Epidermal melanocyte (primary cell): ENCODE measurements around the gene SORCS2.
"Not testable (repeated sequence)": the region's sequence is repeated elsewhere in the genome, so short reads cannot be mapped to it uniquely, and the experiment has no call there.

ENCODE experiments used
- DNase-seq: peaks from one replicate; pipeline ENCODE4 v3.0.0; 2011; ENCODE audit warnings: low spot score; ENCODE audit not compliant: insufficient read length

Gene SORCS2

DNA sequence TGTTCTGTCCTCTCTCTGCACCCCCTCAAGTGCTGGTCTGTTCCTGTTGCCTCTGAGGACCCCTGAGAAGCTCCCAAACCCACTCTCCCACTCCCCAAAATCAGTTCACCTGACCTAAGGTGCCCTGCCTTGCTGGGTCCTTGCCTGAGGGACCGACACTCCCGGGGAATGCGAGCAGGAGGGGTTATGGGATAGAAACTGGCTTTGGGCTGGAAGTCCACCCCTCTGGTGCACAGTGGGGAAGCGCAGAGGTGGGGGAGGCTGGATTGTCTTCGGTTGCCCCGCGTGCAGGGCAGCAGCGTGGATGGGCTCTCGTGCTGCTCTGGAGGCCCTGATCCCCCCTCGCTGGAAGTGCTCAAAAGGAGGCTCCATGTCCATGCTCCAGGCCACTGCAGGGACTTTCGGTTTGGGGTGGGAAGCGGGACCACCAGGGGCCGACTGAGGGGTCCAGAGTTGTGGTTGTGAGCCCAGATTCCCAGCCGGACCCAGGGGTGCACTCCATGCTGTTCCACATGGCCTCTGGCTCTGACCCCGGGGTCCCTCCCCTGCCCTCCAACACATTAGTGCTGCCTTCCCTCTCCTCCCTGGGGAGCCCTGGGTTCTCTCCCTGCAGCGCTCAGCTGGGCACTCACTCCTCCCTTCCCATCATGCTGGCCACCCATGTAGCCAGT lies 7.6 kb downstream of the SORCS2 start:
- DNase-seq, result peak; percentile 4

DNA sequence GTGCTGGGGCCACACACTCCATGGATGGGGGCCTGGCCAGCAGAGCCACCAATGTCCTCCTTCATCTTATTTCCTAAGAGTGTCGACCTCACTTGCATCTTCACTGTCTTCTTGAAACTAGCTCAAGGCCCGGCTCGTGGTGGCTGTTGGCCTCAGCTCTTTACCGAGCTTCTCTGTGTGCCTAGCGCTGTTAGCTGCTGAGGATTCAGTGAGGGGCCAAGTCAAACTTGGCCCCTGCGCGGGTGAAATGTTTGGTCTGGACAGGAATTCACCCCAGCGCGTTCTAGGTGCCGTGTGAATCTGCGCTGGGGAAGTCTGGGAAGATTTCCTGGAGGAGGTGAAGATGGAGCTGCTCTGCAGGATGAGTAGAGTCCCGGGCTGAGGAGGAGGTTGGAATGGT lies 8.5 kb downstream of the SORCS2 start:
- DNase-seq, result no peak

DNA sequence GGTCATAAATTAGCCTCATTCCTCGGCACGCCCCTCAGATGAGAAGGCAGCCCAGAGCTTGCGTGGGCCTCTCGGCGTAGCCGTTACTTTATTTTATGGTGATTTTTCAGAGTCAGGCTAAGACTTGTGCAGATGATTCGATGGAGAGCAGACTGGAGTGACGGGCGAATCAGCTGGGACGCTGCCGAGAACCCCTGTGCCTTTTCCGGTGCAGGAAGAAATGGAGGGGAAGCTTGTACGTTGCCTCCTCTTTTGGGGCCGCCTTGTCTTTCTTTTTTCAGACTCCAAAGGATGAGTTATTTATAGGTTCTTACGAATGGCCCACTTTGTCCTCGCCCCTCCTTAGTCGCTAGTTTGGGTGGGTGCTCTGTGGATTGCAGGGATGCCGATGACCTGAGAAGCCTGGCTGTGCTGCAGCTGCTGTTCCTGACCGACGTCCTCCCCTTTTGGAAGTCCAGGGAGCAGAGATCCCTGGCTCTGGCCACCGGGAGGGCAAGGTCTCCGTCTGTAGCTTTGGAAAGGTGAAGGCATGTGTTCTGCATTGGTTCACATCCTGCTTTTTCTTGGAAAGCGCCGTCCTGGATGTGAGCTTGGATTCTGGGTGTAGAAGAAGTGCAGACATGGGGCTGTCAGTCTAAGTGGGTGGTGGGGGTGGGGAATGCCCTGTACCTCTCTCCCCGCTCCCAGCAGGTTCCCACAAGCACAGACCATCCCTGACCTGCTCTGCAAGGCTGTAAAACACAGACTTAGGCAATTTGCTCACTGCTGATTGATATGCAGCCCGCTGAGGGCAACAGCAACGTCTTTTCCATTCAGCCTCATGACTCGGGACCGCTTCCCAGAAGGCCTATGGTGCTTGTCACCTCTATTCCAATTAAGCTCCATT lies 9.3 kb downstream of the SORCS2 start:
- DNase-seq, result no peak

DNA sequence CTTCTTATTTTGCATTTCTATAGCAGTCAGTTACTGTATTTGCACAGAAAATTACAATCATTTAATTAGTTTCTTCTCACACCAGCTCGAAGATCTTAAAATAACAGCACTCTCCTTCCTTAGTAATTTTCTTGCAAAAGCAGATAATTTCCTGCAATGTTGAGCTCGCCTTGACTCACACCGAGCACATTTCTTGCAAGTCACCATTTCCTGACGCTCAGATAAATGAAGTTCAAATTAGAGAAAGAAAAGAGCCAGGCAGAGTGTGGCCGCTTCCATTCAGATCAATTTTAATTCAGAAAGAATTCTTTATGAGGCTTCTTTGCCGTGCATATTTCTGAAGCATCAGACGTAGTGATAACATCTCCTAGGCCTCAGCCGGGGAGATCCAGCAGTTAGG lies 10.1 kb downstream of the SORCS2 start:
- no peak for DNase-seq

DNA sequence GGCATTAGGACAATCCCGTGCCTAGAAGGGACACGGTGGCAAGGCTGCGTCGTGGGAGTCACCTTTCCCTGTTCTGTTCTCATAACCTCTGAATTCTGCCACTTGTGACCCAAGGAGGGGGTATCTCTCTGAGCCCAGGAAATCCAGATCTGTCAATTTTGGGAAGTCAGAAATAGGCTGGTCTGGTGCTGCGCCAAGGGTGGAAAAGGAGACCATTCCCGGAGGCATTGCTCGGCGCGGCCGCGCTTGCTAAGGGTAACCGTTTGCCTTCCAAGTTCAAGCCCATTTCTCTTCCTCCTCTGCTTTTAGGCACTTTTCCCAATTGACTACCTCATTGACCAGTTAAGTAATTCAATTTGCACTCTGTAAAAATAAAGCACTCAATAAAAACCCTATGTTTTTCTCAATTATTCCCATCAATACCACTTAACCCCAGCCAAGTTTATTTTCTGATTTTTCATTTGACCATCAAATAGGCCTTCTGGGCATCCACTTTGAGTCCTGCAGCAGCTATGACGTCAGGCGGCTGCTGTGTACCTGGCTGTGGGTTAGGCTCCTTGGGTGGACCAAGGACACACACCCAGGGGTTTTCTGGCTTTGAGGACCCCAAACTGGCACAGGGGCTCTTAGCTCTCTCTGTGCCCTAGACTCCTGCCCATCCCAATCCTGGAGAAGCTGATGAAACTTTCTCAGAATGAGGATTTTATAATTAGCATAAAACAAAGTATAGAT lies 12.5 kb downstream of the SORCS2 start:
- DNase-seq, result no peak

DNA sequence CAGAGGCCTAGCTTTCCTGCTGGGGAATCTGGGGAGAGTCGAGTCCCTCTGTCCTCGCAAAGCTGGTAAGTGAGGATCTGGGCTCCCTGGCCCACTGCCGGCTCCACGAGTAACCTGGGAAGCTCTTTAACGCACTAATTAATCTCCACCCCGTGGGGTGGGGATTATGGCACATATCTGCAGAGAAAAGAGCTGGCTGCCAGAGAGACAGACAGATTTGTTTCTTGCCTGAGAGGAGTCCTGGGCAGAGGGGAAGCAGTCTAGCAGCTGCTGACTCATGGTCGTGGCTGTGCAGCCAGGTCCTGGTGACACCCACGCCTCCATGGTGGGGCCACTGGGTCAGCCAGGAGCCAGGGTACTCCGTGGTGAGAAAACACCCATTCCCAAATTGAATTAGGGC lies 14.0 kb downstream of the SORCS2 start:
- no peak for DNase-seq

DNA sequence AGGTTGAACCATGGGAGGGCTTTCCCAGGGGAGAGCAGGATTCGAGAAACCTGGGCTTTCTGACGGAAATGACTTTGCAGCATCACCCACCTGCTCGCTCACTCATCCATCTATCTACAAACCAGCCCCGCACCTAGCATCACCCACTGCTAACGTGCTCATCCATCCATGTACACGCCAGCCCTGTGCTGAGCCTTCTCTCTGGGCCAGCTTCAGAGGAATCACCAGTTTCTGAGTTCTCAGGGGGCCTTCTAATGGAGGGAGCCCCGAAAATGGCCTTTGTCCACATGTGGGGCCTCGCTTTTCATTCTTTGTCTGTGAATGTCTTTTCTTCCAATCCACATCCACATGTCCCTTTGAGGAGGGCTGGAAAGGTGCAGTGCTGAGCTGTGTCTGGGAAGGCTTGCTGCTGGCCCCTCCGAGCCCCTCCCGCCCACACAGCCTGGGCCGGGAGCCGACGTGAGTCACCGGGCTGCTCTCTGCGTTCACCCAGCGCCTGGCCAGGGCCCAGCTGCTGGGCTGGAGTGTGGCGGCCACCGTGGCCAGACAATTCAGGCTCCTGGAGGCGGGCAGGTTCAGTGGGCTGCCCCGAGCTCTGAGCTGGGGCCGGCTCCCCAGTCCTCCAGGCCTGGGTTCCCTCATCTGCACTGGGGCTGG lies 14.7 kb downstream of the SORCS2 start:
- no peak for DNase-seq

DNA sequence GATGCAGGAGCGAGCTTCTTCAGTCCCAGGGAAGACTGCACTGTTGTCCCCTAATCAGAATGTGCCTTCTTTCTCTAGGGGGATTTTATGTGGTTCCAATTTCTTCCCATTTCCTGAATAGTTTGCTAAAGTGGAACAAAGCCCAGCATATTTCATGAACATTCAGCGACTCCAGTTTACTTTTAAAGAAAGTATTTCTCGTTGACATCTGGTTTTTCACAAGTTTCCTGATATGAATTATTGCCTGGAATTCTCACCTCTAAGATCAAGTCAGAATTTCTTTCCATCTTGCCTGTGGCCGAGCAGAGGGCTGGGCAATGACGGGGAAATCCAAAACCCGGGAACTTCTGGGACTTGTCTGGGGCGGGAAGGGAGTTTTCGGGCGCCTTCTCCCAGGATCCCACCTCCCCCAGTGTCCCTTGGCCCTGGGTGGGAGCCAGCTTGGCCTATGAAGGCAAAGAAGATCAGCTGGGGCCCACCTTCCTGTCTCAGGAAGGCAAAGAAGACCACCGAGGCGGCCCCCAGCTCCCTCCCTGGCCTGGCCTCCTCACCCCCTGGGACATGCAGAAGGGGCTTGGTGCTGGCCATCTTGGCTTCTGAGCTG lies 15.4 kb downstream of the SORCS2 start:
- DNase-seq, result no peak

DNA sequence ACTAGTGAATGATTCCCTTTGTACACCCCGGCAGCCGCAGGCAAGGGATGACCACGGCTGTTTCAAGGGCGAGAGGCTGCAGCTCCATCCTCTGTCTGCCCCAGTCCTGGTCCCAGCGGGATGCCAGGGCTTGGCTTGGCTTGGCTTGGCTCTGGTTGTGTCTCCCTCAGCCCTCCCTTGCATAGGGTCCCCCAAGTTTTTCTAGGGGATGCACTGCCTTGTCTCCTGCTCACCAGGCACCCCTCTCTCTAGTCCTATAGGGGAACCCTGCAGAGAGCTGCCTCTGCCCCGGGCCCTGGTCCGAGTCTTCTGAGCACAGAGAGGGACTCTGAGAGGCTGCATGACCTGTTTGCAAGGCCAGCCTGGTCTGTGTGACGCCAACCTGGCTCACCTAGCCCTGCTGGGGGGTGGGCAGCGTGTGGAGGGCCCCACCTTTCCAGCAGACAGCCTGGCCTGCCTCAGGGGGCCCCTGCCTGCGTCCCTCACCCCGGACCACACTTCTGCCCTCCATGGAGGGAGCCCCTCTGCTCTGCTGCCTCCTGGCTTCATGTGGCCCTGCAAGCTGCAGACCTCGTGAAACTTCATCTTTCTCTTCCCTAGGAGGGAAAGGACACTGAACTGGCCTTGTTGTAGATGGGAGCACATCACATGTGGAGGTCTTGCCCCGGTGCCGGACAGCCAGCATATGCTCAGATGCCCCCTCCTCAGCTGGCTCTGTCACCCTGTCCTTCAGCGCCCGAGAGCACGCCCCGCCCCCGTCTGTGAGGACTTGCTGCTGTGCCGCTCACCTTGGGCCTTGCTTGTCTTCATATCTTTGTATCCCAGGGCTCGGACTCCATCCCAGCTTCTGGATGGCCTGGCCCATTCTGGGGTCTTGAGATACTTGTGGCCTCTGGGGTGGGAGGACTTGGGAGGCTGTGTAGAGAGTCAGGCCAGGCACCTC lies 16.4 kb downstream of the SORCS2 start:
- no peak for DNase-seq

DNA sequence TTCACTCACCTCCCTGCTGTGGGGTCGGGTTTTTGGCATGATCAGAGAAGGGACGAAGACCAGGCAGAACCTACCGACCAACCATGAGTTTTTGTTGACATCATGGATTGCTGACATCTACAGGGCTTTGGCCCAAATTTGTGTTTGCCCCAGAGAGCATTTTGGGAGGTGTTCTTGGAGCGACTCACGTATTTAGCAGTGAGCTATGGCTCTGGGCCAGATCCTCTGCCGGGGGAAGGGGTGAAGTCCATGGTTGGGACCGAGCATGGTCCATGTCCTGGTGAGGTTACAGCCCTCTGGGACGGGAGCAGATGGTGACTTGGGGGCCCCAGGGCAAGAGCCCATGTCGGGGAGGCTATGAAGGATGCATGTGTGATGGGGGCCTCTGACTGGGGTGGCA lies 17.4 kb downstream of the SORCS2 start:
- no peak for DNase-seq

DNA sequence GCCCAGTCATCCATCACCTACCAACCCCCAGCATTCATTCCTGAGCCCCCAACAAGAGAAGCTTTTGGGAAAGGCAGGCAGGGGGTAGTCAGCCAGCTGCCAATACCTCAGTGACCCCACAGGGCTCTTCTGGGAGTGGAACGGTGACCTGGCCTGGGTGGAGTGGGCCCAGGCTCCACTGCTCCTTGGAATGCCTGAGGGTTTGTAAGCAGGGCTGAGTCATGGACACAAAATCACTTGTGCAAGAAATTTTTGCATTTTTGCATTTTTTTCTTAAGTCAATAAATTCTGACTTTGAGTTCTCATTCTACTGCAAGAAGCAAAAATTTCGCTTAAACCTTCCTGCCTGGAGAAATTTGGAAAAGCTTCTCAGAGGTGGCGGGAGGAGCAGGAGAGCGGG lies 18.5 kb downstream of the SORCS2 start:
- no peak for DNase-seq

DNA sequence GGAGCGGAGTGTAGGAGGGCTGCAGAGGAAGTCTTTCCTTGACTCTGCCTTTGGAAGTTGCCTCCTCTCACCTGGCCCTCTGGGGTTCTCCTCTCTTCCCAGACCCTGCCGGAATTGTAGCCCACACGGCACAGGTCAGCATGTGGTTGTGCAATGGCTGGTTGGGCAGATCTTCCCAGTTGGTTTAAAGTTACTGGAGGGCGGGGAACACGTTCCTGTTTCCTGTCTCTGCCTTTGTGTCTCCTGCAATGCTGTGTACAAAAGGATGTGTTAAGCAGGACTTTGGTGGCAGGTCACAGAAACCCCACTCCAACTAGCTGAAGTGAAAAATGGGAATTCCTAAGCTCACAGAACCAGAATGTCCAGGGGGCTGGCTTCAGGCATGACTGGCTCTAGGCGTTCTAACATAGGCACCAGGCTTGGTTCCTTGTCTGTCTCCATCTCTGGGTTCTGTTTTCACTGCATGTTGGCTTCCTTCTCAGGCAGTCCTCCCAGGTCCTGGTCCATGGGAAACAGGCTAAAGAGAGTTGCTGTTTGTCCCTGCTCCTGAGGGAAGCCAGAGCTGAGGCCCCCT lies 19.9 kb downstream of the SORCS2 start:
- no peak for DNase-seq

DNA sequence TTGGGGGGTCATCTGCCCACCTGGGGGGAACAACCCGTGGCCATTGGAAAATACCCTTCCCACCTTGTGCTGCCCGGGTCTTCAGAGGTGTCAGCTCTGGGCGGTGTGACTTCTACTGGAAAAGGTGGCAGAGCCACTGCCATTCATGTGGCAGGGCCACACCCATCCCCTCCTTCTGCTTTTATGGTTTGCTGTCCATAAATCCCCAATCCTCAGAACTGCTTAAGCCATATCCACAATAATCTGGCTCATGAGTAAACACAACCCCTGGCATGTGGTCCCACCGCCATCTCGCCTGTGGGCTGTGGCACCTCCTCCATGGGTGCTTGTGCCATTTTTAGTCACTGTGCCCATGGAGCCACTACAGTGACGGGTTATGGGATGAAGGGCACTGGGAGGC lies 20.6 kb downstream of the SORCS2 start:
- no peak for DNase-seq

DNA sequence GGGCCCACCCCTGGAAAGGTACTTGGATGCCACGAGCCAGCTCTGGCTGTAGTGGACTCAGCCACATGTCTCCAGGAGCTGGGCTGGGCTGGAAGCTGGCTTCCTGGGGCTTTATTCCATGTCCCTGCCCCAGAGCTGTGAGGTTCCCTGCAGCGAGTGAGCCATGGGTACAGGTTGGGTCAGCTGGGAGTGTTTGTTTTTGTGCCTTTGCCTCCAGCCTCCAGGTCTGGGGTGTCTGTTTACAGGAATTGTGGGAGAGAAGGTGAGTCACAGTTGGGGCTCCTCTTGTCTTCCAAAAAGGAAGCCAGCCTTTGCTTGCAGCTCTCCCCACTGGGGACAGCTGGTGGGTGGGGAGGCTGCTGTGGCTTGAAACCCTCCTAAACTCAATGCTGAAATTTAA lies 21.5 kb downstream of the SORCS2 start:
- DNase-seq, result no peak

DNA sequence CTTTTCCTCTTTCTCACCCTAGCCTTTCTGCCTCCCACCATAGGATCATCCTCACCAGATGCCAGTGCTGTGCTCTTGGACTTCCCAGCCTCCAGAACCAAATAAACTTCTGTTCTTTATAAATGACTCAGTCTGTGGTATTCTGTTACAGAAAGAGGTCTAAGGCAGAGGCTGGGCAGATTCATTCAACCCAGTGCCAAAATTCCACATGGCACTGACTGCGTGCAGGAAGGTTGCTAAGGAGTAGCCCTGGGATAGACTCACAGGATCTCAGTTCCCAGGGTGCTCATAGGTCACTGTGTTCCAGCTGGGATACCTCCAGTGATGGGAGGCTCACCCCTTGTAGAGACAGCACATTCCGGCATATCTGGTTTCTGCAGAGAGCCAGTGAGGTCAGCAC lies 22.0 kb downstream of the SORCS2 start:
- DNase-seq, result no peak

DNA sequence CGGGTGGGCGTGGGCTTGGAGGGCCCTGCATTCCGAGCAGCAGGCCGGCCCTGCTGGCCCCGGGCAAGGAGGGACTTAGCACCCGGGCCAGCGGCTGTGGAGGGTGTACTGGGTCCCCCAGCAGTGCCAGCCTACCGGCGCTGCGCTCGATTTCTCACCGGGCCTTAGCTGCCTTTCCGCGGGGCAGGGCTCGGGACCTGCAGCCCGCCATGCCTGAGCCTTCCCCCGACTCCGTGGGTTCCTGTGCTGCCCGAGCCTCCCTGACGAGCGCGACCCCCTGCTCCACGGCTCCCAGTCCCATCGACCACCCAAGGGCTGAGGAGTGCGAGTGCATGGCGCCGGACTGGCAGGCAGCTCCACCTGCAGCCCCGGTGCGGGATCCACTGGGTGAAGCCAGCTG lies 22.8 kb downstream of the SORCS2 start:
- DNase-seq, result not testable (repeated sequence)

DNA sequence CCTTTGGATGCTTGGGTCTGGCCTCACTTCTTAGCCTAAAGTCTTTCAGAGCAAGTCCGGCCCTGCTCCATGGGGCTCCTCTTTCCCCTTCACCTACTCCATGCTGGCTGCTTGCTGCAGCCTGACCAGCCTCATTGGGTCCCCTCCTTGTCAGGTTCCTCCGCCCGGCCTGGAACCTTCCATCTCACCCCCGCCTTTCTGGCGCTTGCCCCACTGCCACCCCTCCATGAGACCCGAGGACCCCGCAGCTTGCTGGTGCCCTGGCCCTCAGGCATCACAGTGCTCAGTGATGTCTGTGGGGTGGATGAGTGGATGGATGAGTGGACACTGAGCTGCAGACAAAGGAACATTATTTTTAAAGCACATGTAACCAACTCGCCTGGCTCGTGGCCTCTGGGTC lies 24.7 kb downstream of the SORCS2 start:
- no peak for DNase-seq

DNA sequence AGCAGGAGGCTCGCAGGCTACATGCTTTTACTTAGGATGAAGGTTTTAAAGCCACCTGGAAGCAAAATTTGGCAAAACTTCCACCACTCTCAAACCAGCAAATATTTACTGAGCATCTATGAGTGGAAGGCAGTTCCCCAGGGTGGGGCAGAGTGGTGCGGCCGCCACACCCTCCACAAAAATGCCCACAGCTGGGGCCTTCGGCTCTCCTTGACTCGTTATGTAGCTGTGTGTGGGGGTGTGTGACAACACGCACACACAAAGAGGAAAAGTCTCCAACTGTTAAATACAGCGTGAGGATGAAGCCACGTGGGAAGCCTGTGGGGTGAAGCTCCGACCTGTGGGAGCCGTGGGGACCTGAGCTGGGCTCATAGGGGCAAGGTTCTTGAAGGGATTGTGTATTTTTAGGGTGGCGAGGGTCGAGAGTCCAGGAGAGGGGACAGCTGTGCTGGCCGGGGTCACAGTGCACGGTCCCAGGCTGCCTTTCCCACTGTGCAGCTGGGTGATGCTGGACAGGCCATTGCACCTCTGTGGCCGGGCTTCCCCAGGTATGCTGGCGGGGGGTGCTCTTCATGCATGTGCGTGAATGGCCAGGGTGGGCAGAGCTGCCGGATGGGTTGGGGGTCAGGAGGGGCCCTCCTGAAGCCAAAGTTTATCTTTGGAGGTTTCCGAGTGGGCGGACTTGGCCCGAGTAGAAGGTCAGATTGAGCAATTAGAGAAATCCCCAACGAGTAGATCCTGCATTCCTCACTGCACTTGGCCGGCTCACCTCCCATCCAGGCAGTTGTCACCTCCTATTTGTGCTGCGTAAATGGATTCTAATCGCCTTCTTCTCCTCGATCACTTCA lies 25.4 kb downstream of the SORCS2 start:
- DNase-seq, result no peak

DNA sequence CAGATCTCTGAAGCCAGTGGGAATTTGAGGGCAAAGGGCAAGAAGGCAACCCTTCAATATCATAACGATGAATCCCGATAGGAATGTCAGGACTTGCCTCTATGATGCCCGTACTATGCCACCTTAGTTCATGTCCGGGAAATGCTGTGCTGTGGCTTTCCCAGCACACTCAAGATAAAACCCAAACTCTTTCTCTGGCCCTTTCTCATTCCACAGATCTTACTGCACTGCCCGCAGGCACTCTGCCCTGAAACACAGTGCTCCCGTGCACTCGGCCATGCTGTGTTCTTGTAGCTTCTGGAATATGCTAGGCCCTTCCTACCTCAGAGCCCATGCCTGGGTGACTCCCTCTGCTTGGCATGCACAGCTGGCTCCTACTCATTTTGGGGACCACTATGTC lies 26.3 kb downstream of the SORCS2 start:
- DNase-seq, result no peak
